ENCODE results near the gene FEM1A.

FEM1A gene

DNA sequence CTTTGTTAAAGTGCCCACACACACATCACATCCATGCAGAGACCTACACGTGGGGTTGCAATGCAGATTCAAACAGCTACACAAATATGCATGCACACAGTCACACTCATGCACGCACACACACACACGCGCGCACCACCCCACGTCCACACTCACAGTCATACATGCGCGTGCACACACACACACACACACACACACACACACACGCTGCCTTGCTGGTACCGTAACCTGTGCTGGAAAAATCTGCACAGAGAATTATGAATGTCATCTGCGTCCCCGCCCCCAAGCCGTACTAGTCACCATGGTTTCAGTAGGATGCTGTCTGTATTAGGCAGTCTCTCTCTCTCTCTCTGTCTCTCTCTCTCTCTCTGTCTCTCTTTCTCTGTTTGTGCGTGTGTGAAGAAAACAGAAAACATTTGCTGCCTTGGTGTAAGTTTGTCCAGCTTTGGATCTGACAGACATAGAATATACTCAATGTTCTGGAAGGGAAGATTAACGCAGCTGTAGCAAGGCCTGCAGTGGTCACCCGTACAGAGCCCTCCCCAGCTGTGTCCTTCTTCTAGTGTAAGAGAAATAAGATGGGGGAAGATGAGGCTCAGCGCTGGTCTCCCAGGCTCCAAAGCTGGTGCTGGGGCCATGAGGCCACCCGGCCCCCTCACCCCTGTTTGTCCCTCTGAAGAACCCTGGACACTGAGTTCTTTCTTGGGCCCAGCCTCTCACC, 41.5 kb upstream of the FEM1A start:
- H3K27ac ChIP-seq, result no peak overlapping the region
- TF ChIP-seq, protein P1, sequence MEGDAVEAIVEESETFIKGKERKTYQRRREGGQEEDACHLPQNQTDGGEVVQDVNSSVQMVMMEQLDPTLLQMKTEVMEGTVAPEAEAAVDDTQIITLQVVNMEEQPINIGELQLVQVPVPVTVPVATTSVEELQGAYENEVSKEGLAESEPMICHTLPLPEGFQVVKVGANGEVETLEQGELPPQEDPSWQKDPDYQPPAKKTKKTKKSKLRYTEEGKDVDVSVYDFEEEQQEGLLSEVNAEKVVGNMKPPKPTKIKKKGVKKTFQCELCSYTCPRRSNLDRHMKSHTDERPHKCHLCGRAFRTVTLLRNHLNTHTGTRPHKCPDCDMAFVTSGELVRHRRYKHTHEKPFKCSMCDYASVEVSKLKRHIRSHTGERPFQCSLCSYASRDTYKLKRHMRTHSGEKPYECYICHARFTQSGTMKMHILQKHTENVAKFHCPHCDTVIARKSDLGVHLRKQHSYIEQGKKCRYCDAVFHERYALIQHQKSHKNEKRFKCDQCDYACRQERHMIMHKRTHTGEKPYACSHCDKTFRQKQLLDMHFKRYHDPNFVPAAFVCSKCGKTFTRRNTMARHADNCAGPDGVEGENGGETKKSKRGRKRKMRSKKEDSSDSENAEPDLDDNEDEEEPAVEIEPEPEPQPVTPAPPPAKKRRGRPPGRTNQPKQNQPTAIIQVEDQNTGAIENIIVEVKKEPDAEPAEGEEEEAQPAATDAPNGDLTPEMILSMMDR (conservative IDR thresholded peaks at IDR 0.05), result no peak

DNA sequence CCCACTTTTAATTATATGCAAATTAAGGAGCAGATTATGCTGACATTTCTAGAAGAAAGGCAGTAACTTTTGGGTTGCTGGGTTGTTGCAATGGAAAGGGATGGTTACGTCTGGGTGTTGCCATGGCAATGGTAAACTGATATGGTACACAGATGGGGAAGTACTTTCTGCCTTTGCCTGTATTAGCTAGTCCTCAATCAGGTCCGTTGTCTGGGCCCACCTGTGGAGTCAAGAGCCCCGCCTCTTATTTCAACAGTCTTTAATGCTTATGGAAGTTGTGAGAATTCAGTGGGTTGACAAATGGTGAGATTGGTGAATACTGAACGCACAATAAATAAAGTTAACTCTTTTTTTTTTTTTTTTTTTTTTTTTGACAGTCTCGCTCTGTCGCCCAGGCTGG, 37.3 kb upstream of the FEM1A start:
- TF ChIP-seq, protein P1 (conservative IDR thresholded peaks at IDR 0.05), result no peak
- H3K27ac ChIP-seq, result no peak overlapping the region

DNA sequence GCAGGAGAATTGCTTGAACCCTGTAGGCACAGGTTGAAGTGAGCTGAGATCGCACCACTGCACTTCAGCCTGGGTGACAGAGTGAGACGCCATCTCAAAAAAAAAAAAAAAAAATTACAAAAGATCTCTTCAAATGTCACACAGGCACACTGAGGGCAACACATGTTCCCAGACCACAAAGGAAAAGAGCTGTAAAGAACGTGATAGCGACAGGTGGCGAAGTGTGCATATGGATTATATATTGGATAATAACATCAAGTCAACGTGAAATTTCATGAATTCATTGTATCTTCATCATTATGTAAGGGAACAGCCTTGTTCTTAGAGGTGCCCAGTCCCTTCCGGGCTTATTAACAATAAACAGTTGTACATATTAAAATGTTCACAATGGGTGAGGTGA, 36.1 kb upstream of the FEM1A start:
- TF ChIP-seq, protein P1 (conservative IDR thresholded peaks at IDR 0.05), result no peak

DNA sequence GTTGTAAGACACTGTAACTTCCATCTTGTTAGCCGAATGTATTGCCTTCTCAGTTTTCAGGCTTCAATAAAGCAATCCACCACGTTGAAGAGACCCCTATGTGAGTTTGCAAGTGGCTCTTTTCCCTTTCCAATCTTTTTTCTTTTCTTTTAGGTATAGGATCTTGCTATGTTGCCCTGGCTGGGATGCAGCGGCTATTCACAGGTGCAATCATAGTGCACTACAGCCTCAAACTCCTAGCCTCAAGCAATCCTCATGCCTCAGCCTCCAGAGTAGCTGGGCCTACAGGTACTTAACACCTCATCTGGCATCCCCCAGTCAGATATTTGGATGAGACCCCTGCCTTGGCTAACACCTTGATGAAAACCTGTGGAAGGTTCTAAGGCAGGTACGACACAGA, 33.5 kb upstream of the FEM1A start:
- no peak overlapping the region for H3K27ac ChIP-seq
- TF ChIP-seq, protein P1 (conservative IDR thresholded peaks at IDR 0.05), result no peak

More for the DNA sequence above, 36.1 kb upstream of the FEM1A start:
- H3K27ac ChIP-seq, result no peak overlapping the region

DNA sequence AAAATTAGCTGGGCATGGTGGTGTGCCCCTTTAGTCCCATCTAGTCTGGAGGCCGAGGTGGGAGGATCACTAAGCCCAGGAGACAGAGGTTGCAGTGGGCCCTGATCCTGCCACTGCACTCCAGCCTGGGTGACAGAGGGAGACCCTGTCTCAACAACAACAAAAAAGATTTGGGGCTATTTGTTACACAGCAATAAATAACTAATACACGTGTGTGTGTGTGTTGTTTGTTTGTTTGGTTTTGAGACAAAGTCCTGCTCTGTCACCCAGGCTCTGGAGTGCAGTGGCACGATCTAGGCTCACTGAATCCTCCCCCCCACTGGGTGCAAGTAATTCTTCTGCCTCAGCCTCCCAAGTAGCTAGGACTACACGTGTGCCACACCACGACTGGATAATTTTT, 32.9 kb upstream of the FEM1A start:
- H3K27ac ChIP-seq, result no peak overlapping the region
- TF ChIP-seq, protein P1 (conservative IDR thresholded peaks at IDR 0.05), result no peak

DNA sequence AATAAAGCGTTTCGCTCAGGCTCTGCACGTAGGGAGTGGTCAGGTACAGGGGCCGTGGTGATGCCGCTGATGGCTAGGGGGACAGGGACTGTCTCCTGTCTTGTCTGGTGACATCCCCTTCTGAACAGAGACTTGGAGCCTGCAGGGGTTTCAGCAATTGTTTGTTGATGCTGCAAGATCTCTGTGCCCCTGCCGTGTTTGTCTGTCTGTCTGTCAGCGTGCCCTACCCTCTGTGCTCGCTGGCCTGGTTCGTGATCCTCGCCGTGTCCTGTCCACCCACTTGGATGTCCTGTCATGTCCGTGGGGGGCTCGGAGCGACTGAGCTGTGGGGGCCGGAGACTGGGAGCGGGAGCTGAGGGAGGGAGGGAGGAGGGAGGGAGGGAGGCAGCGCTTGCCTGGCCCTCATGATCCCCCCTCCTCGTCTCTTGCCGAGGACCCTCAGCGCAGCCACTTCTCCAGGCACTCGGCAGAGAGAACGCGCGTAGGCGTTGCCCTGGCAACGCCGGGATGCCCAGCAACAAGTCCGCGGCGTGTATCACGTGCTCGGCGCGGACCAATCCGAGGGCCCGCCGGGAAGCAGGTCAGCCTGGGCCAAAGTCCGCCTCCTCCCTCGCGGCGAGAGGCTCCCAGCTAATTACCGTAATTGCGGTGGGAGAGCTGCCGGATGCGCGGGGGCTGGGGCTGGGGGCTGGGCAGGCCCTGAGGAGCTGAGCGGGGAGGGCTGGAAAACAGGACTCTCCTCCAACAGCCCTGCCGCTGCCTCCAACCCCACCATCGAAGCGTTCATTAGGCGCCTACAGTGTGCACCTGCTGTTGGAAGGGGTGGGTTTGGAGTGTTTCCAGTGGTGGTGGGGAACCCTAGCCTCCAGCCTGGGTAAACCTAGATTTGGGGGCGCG, 31.9 kb upstream of the FEM1A start:
- H3K27ac ChIP-seq, result no peak overlapping the region
- TF ChIP-seq, protein P1 (conservative IDR thresholded peaks at IDR 0.05), result no peak

DNA sequence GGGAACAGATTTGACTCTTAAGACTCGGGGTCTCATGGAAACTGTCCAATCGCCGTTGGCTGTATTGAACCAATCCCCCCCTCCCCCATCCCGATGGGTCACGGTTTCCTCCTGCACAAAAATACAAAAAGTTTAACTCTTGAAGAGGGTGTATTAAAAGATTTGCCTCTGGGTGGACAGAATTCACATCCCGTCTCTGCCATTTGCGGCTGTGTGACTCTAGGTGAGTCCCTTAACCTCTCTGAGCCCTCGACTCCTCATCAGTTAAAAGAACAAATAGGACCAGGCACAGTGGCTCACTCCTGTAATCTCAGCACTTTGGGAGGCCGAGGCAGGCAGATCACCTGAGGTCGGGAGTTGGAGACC, 31.3 kb upstream of the FEM1A start:
- H3K27ac ChIP-seq, result no peak overlapping the region
- TF ChIP-seq, protein P1 (conservative IDR thresholded peaks at IDR 0.05), result no peak
